Mesendoderm (in vitro differentiated cells): ENCODE measurements around the gene RFX4.

Experiments used
- DNase-seq: peaks from one replicate; pipeline ENCODE4 v3.0.0; 2013
- H2AK5ac ChIP-seq: 2 replicates; pipeline ENCODE4 v1.6.1; 2013; ENCODE audit warnings: low read length, inconsistent platforms
- H2BK120ac ChIP-seq: 2 replicates; pipeline ENCODE4 v1.6.1; 2013; ENCODE audit warnings: low read depth, mild to moderate bottlenecking, low read length, moderate library complexity, mixed read lengths
- H2BK15ac ChIP-seq: replicated peaks from 2 replicates; pipeline ENCODE4 v1.6.1; 2013; ENCODE audit warnings: low read depth, mild to moderate bottlenecking, moderate library complexity
- H2BK5ac ChIP-seq: 2 replicates; pipeline ENCODE4 v1.6.1; 2013; ENCODE audit warnings: low read length, inconsistent platforms
- H3K18ac ChIP-seq: 2 replicates; pipeline ENCODE4 v1.6.1; 2013; ENCODE audit warnings: mild to moderate bottlenecking, low read length, mixed read lengths
- H3K23ac ChIP-seq: one replicate; pipeline ENCODE4 v1.6.1; 2013; ENCODE audit warnings: low read length
- H3K27ac ChIP-seq: 2 replicates; pipeline ENCODE4 v1.5.1; 2013; ENCODE audit warnings: low read depth, mild to moderate bottlenecking, inconsistent platforms, low read length, moderate library complexity
- H3K27me3 ChIP-seq: 2 replicates; pipeline ENCODE4 v1.6.1; 2013; ENCODE audit warnings: low read length, control low read depth, mild to moderate bottlenecking, inconsistent platforms; ENCODE audit not compliant: insufficient read depth, poor library complexity
- H3K36me3 ChIP-seq: 2 replicates; pipeline ENCODE4 v1.6.1; 2013; ENCODE audit warnings: low read length, inconsistent platforms; ENCODE audit not compliant: control insufficient read depth, insufficient read depth
- H3K4ac ChIP-seq: one replicate; pipeline ENCODE4 v1.6.1; 2013; ENCODE audit warnings: low read depth, mild to moderate bottlenecking, low read length, moderate library complexity
- H3K4me1 ChIP-seq: 2 replicates; pipeline ENCODE4 v1.6.1; 2013; ENCODE audit warnings: low read depth, low read length, inconsistent platforms; ENCODE audit not compliant: control insufficient read depth
- H3K4me2 ChIP-seq: 2 replicates; pipeline ENCODE4 v1.6.1; 2013; ENCODE audit warnings: low read length
- H3K4me3 ChIP-seq: 2 replicates; pipeline ENCODE4 v1.5.1; 2013; ENCODE audit warnings: mild to moderate bottlenecking, low read length
- H3K56ac ChIP-seq: one replicate; pipeline ENCODE4 v1.6.1; 2013; ENCODE audit warnings: low read length
- H3K79me1 ChIP-seq: 2 replicates; pipeline ENCODE4 v1.6.1; 2013; ENCODE audit warnings: low read length, inconsistent platforms
- H3K79me2 ChIP-seq: 2 replicates; pipeline ENCODE4 v1.6.1; 2013; ENCODE audit warnings: mild to moderate bottlenecking, low read length; ENCODE audit not compliant: control insufficient read depth, insufficient read depth
- H3K9ac ChIP-seq: 2 replicates; pipeline ENCODE4 v1.6.1; 2013; ENCODE audit warnings: low read length, inconsistent platforms
- H4K5ac ChIP-seq: one replicate; pipeline ENCODE4 v1.6.1; 2013; ENCODE audit warnings: low read length
- H4K8ac ChIP-seq: one replicate; pipeline ENCODE4 v1.6.1; 2013; ENCODE audit warnings: low read depth, mild to moderate bottlenecking, control low read depth, low read length, moderate library complexity
- WGBS: extraction: QIAGEN DNeasy Blood & Tissue Kit; methylation state at CpG from one replicate; pipeline ENCODE4 v1.1.7; 2013; ENCODE audit warnings: low lambda C conversion rate, missing lambda C conversion rate; ENCODE audit not compliant: insufficient coverage; ENCODE audit errors: extremely low coverage; 5-methylcytosine and 5-hydroxymethylcytosine counted together

Gene RFX4

GRCh38 chr12:106599302-106599701 is 16.5 kb downstream of the RFX4 start:
- Histone ChIP-seq H2AK5ac (no peak overlapping the region), H3K27me3 (peaks cover under 1% of the 10 kb centered on the region), H3K36me3 (no peaks in the 10 kb centered on the region), H2BK15ac (no peak overlapping the region), H3K4me1 (peaks cover 3% of the 10 kb centered on the region), H3K27ac (no peak overlapping the region), H2BK5ac (no peak overlapping the region), H3K4me2 (no peak overlapping the region), H2BK120ac (no peak overlapping the region), H4K8ac (no peak overlapping the region), H3K9ac (no peak overlapping the region), H3K79me1 (no peaks in the 10 kb centered on the region), H3K18ac (no peak overlapping the region), H3K56ac (no peak overlapping the region), H3K4ac (no peak overlapping the region), H3K23ac (no peak overlapping the region), H4K5ac (no peak overlapping the region), H3K79me2 (no peaks in the 10 kb centered on the region), H3K4me3 (no peak overlapping the region)
- no peak for DNase-seq
- WGBS = no CpG with 5 or more reads among the region's 4 CpGs

GRCh38 chr12:106600503-106600902 is 17.7 kb downstream of the RFX4 start:
- Histone ChIP-seq H3K27me3 (no peaks in the 10 kb centered on the region), H3K79me1 (no peaks in the 10 kb centered on the region), H2BK120ac (no peak overlapping the region), H3K56ac (peak overlapping the region; percentile 61), H3K4me1 (peaks cover 3% of the 10 kb centered on the region), H3K36me3 (no peaks in the 10 kb centered on the region), H3K27ac (no peak overlapping the region), H3K79me2 (no peaks in the 10 kb centered on the region), H3K9ac (no peak overlapping the region), H2BK15ac (no peak overlapping the region), H3K23ac (no peak overlapping the region), H3K4ac (no peak overlapping the region), H4K8ac (no peak overlapping the region), H2BK5ac (no peak overlapping the region), H3K4me2 (no peak overlapping the region), H3K18ac (peak overlapping the region; percentile 4), H2AK5ac (no peak overlapping the region), H3K4me3 (no peak overlapping the region), H4K5ac (no peak overlapping the region)
- peak; percentile 84 for DNase-seq
- no CpG with 5 or more reads among the region's 5 CpGs for WGBS

GRCh38 chr12:106601031-106601430 is 18.2 kb downstream of the RFX4 start:
- H2BK15ac ChIP-seq = no peak overlapping the region
- peak; percentile 88 for DNase-seq
- H4K5ac ChIP-seq = no peak overlapping the region
- H3K23ac ChIP-seq = no peak overlapping the region
- H3K4me3 ChIP-seq = no peak overlapping the region
- peak overlapping the region; percentile 61 for H3K56ac ChIP-seq
- peaks cover 3% of the 10 kb centered on the region for H3K4me1 ChIP-seq
- H3K79me2 ChIP-seq = no peaks in the 10 kb centered on the region
- no peaks in the 10 kb centered on the region for H3K27me3 ChIP-seq
- WGBS = no CpG with 5 or more reads among the region's 10 CpGs
- H2BK120ac ChIP-seq = no peak overlapping the region
- no peak overlapping the region for H3K4ac ChIP-seq
- no peak overlapping the region for H3K4me2 ChIP-seq
- no peak overlapping the region for H2BK5ac ChIP-seq
- H3K18ac ChIP-seq = no peak overlapping the region
- no peak overlapping the region for H4K8ac ChIP-seq
- no peaks in the 10 kb centered on the region for H3K79me1 ChIP-seq
- H3K9ac ChIP-seq = no peak overlapping the region
- H3K27ac ChIP-seq = no peak overlapping the region
- H3K36me3 ChIP-seq = no peaks in the 10 kb centered on the region
- no peak overlapping the region for H2AK5ac ChIP-seq

GRCh38 chr12:106601496-106601895 is 18.7 kb downstream of the RFX4 start:
- H3K27ac ChIP-seq = no peak overlapping the region

GRCh38 chr12:106602076-106602475 is 19.3 kb downstream of the RFX4 start:
- H3K27ac ChIP-seq = no peak overlapping the region

More at GRCh38 chr12:106601496-106601895, 18.7 kb downstream of the RFX4 start:
- no peaks in the 10 kb centered on the region for H3K27me3 ChIP-seq
- no peak overlapping the region for H2AK5ac ChIP-seq
- H2BK5ac ChIP-seq = no peak overlapping the region
- H3K36me3 ChIP-seq = no peaks in the 10 kb centered on the region
- H3K23ac ChIP-seq = no peak overlapping the region
- H3K4ac ChIP-seq = no peak overlapping the region
- H2BK15ac ChIP-seq = no peak overlapping the region
- H3K4me1 ChIP-seq = peaks cover 3% of the 10 kb centered on the region
- no peak overlapping the region for H4K8ac ChIP-seq
- WGBS = no CpG with 5 or more reads among the region's 11 CpGs
- H3K79me1 ChIP-seq = no peaks in the 10 kb centered on the region
- H3K56ac ChIP-seq = no peak overlapping the region
- no peaks in the 10 kb centered on the region for H3K79me2 ChIP-seq
- no peak overlapping the region for H3K9ac ChIP-seq
- no peak overlapping the region for H3K18ac ChIP-seq
- no peak overlapping the region for H2BK120ac ChIP-seq
- H4K5ac ChIP-seq = no peak overlapping the region
- H3K4me2 ChIP-seq = no peak overlapping the region
- no peak overlapping the region for H3K4me3 ChIP-seq
- DNase-seq = peak; percentile 6

GRCh38 chr12:106605254-106605653 is 22.4 kb downstream of the RFX4 start:
- no peak overlapping the region for H3K27ac ChIP-seq
- H2BK120ac ChIP-seq = no peak overlapping the region
- H3K56ac ChIP-seq = no peak overlapping the region
- no CpG with 5 or more reads among the region's 2 CpGs for WGBS
- H3K27me3 ChIP-seq = no peaks in the 10 kb centered on the region
- H2BK15ac ChIP-seq = no peak overlapping the region
- no peak overlapping the region for H4K5ac ChIP-seq
- H3K18ac ChIP-seq = no peak overlapping the region
- H3K4me3 ChIP-seq = no peak overlapping the region
- H3K23ac ChIP-seq = no peak overlapping the region
- no peak for DNase-seq
- no peak overlapping the region for H3K4me2 ChIP-seq
- H2BK5ac ChIP-seq = no peak overlapping the region
- no peak overlapping the region for H3K4ac ChIP-seq
- H3K9ac ChIP-seq = no peak overlapping the region
- peaks cover 3% of the 10 kb centered on the region for H3K4me1 ChIP-seq
- no peaks in the 10 kb centered on the region for H3K36me3 ChIP-seq
- H2AK5ac ChIP-seq = no peak overlapping the region
- H3K79me2 ChIP-seq = no peaks in the 10 kb centered on the region
- no peak overlapping the region for H4K8ac ChIP-seq
- no peaks in the 10 kb centered on the region for H3K79me1 ChIP-seq

More at GRCh38 chr12:106602076-106602475, 19.3 kb downstream of the RFX4 start:
- Histone ChIP-seq H3K4me2 (no peak overlapping the region), H2BK5ac (no peak overlapping the region), H4K8ac (no peak overlapping the region), H3K4me1 (peaks cover 3% of the 10 kb centered on the region), H3K23ac (no peak overlapping the region), H3K18ac (no peak overlapping the region), H3K79me2 (no peaks in the 10 kb centered on the region), H3K9ac (no peak overlapping the region), H2AK5ac (no peak overlapping the region), H3K79me1 (no peaks in the 10 kb centered on the region), H2BK15ac (no peak overlapping the region), H3K4me3 (no peak overlapping the region), H4K5ac (no peak overlapping the region), H3K4ac (no peak overlapping the region), H3K36me3 (no peaks in the 10 kb centered on the region), H2BK120ac (no peak overlapping the region), H3K27me3 (no peaks in the 10 kb centered on the region), H3K56ac (no peak overlapping the region)
- WGBS = no CpG with 5 or more reads among the region's 4 CpGs
- DNase-seq = no peak
